ENCODE measurements around the gene ETV2.

The ETV2 gene

DNA sequence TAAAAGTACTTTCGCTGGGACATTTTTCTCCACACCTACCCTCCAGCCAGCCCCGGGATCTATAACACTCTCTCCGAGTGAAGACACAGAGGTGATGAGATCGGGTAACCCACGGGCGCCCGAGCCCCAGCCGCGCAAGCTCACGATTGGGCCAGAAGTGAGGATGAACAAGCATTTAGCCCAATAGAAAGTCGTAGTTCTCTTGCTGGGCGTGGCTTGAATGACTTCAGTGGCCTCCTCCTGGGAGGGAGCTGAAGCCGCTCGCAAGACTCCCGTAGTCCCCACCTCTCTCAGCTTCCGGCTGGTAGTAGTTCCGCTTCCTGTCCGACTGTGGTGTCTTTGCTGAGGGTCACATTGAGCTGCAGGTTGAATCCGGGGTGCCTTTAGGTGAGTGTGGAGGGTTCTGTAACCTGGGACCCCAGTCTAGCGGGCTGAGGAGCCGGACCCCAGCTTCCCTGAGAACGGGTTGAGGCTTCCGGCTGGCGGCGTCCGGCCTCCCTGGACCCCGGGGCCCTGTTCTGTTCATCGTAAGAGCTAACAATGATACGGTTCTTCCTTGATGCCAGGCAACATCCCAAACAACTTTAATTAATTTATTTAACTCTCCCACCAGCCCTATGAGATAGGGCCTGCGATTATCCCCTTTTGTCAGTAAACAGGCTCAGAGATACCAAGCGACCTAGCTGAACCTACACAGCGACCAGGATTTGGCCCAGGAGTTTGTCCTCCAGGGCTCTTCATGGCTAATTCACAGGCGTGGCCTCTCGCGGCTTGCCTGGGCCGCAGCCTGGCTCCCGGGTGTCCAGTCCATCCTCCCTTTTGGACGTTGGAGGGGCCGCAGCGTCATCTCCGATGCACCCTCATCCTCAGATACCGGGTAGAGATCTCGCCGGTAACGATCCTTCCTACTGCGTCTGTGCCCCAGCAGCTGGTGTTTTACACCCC, 6.7 kb downstream of the ETV2 start, which contains the start of gene COX6B1 (continued):
- TF ChIP-seq ZNF202 (tag by site-specific recombination; IDR thresholded peaks at IDR 0.05; ENCODE audit: borderline replicate concordance): no peak
- TF ChIP-seq YY1 (tag by site-specific recombination; IDR thresholded peaks at IDR 0.05): no peak; the same call in 1 of the 2 replicates
- peak; percentile 41 for TF ChIP-seq ZEB2 (tag by site-specific recombination; IDR thresholded peaks at IDR 0.05)
- no peak for TF ChIP-seq ZNF670 (tag by site-specific recombination; IDR thresholded peaks at IDR 0.05; ENCODE audit: low read depth)
- TF ChIP-seq ZNF311 (tag by site-specific recombination; IDR thresholded peaks at IDR 0.05; ENCODE audit: borderline replicate concordance): no peak
- no peak for TF ChIP-seq ZNF175 (tag by site-specific recombination; IDR thresholded peaks at IDR 0.05)
- peak; percentile 92 for TF ChIP-seq SP3 (tag by site-specific recombination; IDR thresholded peaks at IDR 0.05)
- peak; percentile 90 for TF ChIP-seq ZNF610 (tag by site-specific recombination; IDR thresholded peaks at IDR 0.05; ENCODE audit: borderline replicate concordance)
- TF ChIP-seq, protein P1, sequence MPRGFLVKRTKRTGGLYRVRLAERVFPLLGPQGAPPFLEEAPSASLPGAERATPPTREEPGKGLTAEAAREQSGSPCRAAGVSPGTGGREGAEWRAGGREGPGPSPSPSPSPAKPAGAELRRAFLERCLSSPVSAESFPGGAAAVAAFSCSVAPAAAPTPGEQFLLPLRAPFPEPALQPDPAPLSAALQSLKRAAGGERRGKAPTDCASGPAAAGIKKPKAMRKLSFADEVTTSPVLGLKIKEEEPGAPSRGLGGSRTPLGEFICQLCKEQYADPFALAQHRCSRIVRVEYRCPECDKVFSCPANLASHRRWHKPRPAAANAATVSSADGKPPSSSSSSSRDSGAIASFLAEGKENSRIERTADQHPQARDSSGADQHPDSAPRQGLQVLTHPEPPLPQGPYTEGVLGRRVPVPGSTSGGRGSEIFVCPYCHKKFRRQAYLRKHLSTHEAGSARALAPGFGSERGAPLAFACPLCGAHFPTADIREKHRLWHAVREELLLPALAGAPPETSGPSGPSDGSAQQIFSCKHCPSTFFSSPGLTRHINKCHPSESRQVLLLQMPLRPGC (tag by site-specific recombination; IDR thresholded peaks at IDR 0.05): no peak
- TF ChIP-seq ZNF112 (tag by site-specific recombination; IDR thresholded peaks at IDR 0.05): no peak
- TF ChIP-seq, protein P2, sequence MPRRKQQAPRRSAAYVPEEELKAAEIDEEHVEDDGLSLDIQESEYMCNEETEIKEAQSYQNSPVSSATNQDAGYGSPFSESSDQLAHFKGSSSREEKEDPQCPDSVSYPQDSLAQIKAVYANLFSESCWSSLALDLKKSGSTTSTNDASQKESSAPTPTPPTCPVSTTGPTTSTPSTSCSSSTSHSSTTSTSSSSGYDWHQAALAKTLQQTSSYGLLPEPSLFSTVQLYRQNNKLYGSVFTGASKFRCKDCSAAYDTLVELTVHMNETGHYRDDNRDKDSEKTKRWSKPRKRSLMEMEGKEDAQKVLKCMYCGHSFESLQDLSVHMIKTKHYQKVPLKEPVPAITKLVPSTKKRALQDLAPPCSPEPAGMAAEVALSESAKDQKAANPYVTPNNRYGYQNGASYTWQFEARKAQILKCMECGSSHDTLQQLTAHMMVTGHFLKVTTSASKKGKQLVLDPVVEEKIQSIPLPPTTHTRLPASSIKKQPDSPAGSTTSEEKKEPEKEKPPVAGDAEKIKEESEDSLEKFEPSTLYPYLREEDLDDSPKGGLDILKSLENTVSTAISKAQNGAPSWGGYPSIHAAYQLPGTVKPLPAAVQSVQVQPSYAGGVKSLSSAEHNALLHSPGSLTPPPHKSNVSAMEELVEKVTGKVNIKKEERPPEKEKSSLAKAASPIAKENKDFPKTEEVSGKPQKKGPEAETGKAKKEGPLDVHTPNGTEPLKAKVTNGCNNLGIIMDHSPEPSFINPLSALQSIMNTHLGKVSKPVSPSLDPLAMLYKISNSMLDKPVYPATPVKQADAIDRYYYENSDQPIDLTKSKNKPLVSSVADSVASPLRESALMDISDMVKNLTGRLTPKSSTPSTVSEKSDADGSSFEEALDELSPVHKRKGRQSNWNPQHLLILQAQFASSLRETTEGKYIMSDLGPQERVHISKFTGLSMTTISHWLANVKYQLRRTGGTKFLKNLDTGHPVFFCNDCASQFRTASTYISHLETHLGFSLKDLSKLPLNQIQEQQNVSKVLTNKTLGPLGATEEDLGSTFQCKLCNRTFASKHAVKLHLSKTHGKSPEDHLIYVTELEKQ (tag by site-specific recombination; IDR thresholded peaks at IDR 0.05; ENCODE audit: borderline replicate concordance): no peak
- TF ChIP-seq HOXA7 (CRISPR knock-in tag; IDR thresholded peaks at IDR 0.05; ENCODE audit: borderline replicate concordance): no peak
- no peak for TF ChIP-seq ZNF621 (tag by site-specific recombination; IDR thresholded peaks at IDR 0.05)
- TF ChIP-seq, protein P3, sequence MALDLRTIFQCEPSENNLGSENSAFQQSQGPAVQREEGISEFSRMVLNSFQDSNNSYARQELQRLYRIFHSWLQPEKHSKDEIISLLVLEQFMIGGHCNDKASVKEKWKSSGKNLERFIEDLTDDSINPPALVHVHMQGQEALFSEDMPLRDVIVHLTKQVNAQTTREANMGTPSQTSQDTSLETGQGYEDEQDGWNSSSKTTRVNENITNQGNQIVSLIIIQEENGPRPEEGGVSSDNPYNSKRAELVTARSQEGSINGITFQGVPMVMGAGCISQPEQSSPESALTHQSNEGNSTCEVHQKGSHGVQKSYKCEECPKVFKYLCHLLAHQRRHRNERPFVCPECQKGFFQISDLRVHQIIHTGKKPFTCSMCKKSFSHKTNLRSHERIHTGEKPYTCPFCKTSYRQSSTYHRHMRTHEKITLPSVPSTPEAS (tag by site-specific recombination; IDR thresholded peaks at IDR 0.05): no peak
- TF ChIP-seq OSR2 (tag by site-specific recombination; IDR thresholded peaks at IDR 0.05): peak; percentile 44; the same call in 1 of the 2 replicates
- no peak for TF ChIP-seq ZNF658 (tag by site-specific recombination; IDR thresholded peaks at IDR 0.05)
- TF ChIP-seq GLI2 (tag by site-specific recombination; IDR thresholded peaks at IDR 0.05; ENCODE audit: borderline replicate concordance, low read depth): no peak
- peak; percentile 24; the same call in 1 of the 2 replicates for TF ChIP-seq ZBTB7A (tag by site-specific recombination; IDR thresholded peaks at IDR 0.05; ENCODE audit: low read depth)
- TF ChIP-seq GFI1B (tag by site-specific recombination; IDR thresholded peaks at IDR 0.05): 0 out of 2 replicates have a peak, but pooled peaks have one; percentile 5
- TF ChIP-seq, protein P4, sequence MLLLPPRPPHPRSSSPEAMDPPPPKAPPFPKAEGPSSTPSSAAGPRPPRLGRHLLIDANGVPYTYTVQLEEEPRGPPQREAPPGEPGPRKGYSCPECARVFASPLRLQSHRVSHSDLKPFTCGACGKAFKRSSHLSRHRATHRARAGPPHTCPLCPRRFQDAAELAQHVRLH (tag by site-specific recombination; IDR thresholded peaks at IDR 0.05): peak; percentile 83; the same call in 1 of the 2 replicates
- TF ChIP-seq MYNN (tag by site-specific recombination; IDR thresholded peaks at IDR 0.05; ENCODE audit: borderline replicate concordance): no peak
- peak; percentile 74; the same call in 1 of the 2 replicates for TF ChIP-seq TRIM28 (IDR thresholded peaks at IDR 0.05; ENCODE audit: borderline replicate concordance, low read length)
- no peak for TF ChIP-seq ZNF785 (tag by site-specific recombination; IDR thresholded peaks at IDR 0.05)
- no peak for TF ChIP-seq ZNF19 (tag by site-specific recombination; IDR thresholded peaks at IDR 0.05; ENCODE audit: low read depth)
- TF ChIP-seq ZNF121 (tag by site-specific recombination; IDR thresholded peaks at IDR 0.05): no peak
- no peak; the same call in 1 of the 2 replicates for TF ChIP-seq ZBTB48 (tag by site-specific recombination; IDR thresholded peaks at IDR 0.05)
- TF ChIP-seq, protein P5, sequence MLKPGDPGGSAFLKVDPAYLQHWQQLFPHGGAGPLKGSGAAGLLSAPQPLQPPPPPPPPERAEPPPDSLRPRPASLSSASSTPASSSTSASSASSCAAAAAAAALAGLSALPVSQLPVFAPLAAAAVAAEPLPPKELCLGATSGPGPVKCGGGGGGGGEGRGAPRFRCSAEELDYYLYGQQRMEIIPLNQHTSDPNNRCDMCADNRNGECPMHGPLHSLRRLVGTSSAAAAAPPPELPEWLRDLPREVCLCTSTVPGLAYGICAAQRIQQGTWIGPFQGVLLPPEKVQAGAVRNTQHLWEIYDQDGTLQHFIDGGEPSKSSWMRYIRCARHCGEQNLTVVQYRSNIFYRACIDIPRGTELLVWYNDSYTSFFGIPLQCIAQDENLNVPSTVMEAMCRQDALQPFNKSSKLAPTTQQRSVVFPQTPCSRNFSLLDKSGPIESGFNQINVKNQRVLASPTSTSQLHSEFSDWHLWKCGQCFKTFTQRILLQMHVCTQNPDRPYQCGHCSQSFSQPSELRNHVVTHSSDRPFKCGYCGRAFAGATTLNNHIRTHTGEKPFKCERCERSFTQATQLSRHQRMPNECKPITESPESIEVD (tag by site-specific recombination; IDR thresholded peaks at IDR 0.05): no peak
- TF ChIP-seq YY2 (tag by site-specific recombination; IDR thresholded peaks at IDR 0.05): no peak
- TF ChIP-seq ZNF223 (tag by site-specific recombination; IDR thresholded peaks at IDR 0.05): no peak
- TF ChIP-seq ZNF791 (tag by site-specific recombination; IDR thresholded peaks at IDR 0.05): no peak
- TF ChIP-seq ZNF623 (tag by site-specific recombination; IDR thresholded peaks at IDR 0.05): peak; percentile 18; the same call in 1 of the 2 replicates
- no peak for TF ChIP-seq ZNF23 (tag by site-specific recombination; IDR thresholded peaks at IDR 0.05; ENCODE audit: borderline replicate concordance)
- no peak for TF ChIP-seq ZNF530 (tag by site-specific recombination; IDR thresholded peaks at IDR 0.05; ENCODE audit: low read depth)
